ENCODE results near the gene TRABD2B. TPM values are rescaled to one million over a fixed set of nuclear protein-coding genes. Genes with fewer than 3 reads are reported as not detected.
A peak's percentile ranks its signal among the peaks of the same experiment; 100 is the strongest.

Gene TRABD2B
- total RNA-seq, 1 experiment from 2014 or later, result 0.36 TPM

- Mint-ChIP-seq H3K9me3 (ENCODE audit: unreplicated experiment) (no peaks in the 10 kb centered on the region), H3K27me3 (ENCODE audit: insufficient read depth, unreplicated experiment) (no peaks in the 10 kb centered on the region), H3K4me1 (ENCODE audit: low read depth, unreplicated experiment) (no peaks in the 10 kb centered on the region), H3K4me3 (ENCODE audit: unreplicated experiment) (no peak overlapping the region), H3K27ac (ENCODE audit: unreplicated experiment) (no peak overlapping the region), H3K36me3 (ENCODE audit: insufficient read depth, unreplicated experiment) (no peaks in the 10 kb centered on the region)
- intact Hi-C loops (cut with micrococcal nuclease; ENCODE audit: unreplicated experiment), result no loop called here
- Histone ChIP-seq H3K4me3 (ENCODE audit: low read depth, low read length) (no peak overlapping the region), H3K9me3 (no peaks in the 10 kb centered on the region), H3K36me3 (ENCODE audit: control insufficient read depth, insufficient read depth, low read length) (no peaks in the 10 kb centered on the region), H3K4me1 (no peaks in the 10 kb centered on the region), H3K27me3 (replicated peaks; ENCODE audit: control insufficient read depth, insufficient read depth, low read length) (no peaks in the 10 kb centered on the region)
- peak in 1 of 2 experiments; percentile 25 for TF ChIP-seq CTCF (IDR thresholded peaks at IDR 0.05; ENCODE audit: insufficient read depth in 1 of 2, low read depth in 1 of 2, low read length in 1 of 2, severe bottlenecking in 1 of 2, unreplicated experiment in 1 of 2)
- CTCF ChIA-PET, result interaction anchor here (1.2 kb wide), 1 partner anchor 10 kb away, joined by 3 read pairs; no protein-coding TSS in a partner anchor
- POLR2A ChIA-PET, result no interaction called here
- BruUV-seq (replicated peaks), result no TSS peak
- DNase-seq, result no peak
Observed at GRCh38 chr1:47759936-47760629, 237.1 kb downstream of the TRABD2B start.

GRCh38 chr1:47759251-47759935 lies 237.8 kb downstream of the TRABD2B start:
- H3K9me3 Mint-ChIP-seq (ENCODE audit: unreplicated experiment), result no peaks in the 10 kb centered on the region
- no peak overlapping the region for H3K27ac Mint-ChIP-seq (ENCODE audit: unreplicated experiment)
- intact Hi-C loops (cut with micrococcal nuclease; ENCODE audit: unreplicated experiment), result no loop called here
- POLR2A ChIA-PET, result no interaction called here
- no peak for TF ChIP-seq CTCF (IDR thresholded peaks at IDR 0.05; ENCODE audit: insufficient read depth in 1 of 2, low read depth in 1 of 2, low read length in 1 of 2, severe bottlenecking in 1 of 2, unreplicated experiment in 1 of 2)
- H3K4me3 Mint-ChIP-seq (ENCODE audit: unreplicated experiment), result no peak overlapping the region
- no peaks in the 10 kb centered on the region for H3K27me3 Mint-ChIP-seq (ENCODE audit: insufficient read depth, unreplicated experiment)
- Histone ChIP-seq H3K4me3 (ENCODE audit: low read depth, low read length) (no peak overlapping the region), H3K27me3 (replicated peaks; ENCODE audit: control insufficient read depth, insufficient read depth, low read length) (no peaks in the 10 kb centered on the region), H3K4me1 (no peaks in the 10 kb centered on the region), H3K36me3 (ENCODE audit: control insufficient read depth, insufficient read depth, low read length) (no peaks in the 10 kb centered on the region), H3K9me3 (no peaks in the 10 kb centered on the region)
- no peaks in the 10 kb centered on the region for H3K4me1 Mint-ChIP-seq (ENCODE audit: low read depth, unreplicated experiment)
- CTCF ChIA-PET, result no interaction called here
- no peak for DNase-seq
- no TSS peak for BruUV-seq (replicated peaks)
- no peaks in the 10 kb centered on the region for H3K36me3 Mint-ChIP-seq (ENCODE audit: insufficient read depth, unreplicated experiment)

- TF ChIP-seq CTCF (IDR thresholded peaks at IDR 0.05; ENCODE audit: insufficient read depth in 1 of 2, low read depth in 1 of 2, low read length in 1 of 2, severe bottlenecking in 1 of 2, unreplicated experiment in 1 of 2), result no peak
- Histone ChIP-seq H3K4me1 (no peaks in the 10 kb centered on the region), H3K9me3 (no peaks in the 10 kb centered on the region), H3K4me3 (ENCODE audit: low read depth, low read length) (no peak overlapping the region), H3K36me3 (ENCODE audit: control insufficient read depth, insufficient read depth, low read length) (no peaks in the 10 kb centered on the region), H3K27me3 (replicated peaks; ENCODE audit: control insufficient read depth, insufficient read depth, low read length) (no peaks in the 10 kb centered on the region)
- no peaks in the 10 kb centered on the region for H3K27me3 Mint-ChIP-seq (ENCODE audit: insufficient read depth, unreplicated experiment)
- no TSS peak for BruUV-seq (replicated peaks)
- intact Hi-C loops (cut with micrococcal nuclease; ENCODE audit: unreplicated experiment), result no loop called here
- no peak overlapping the region for H3K27ac Mint-ChIP-seq (ENCODE audit: unreplicated experiment)
- no peaks in the 10 kb centered on the region for H3K9me3 Mint-ChIP-seq (ENCODE audit: unreplicated experiment)
- no peaks in the 10 kb centered on the region for H3K4me1 Mint-ChIP-seq (ENCODE audit: low read depth, unreplicated experiment)
- ChIA-PET POLR2A (no interaction called here), CTCF (no interaction called here)
- H3K4me3 Mint-ChIP-seq (ENCODE audit: unreplicated experiment), result no peak overlapping the region
- DNase-seq, result no peak
- H3K36me3 Mint-ChIP-seq (ENCODE audit: insufficient read depth, unreplicated experiment), result no peaks in the 10 kb centered on the region
Observed at GRCh38 chr1:47758341-47759250, 238.6 kb downstream of the TRABD2B start.
